Omental fat pad (tissue), 4 donors: Measurements from ENCODE around the gene HMOX1. TPM values are rescaled to one million over a fixed set of nuclear protein-coding genes. Genes with fewer than 3 reads are reported as not detected.

Experiments used
- ATAC-seq: fragments of 150-250 bp; one replicate; pipeline ENCODE4 v1.9.1; 2016; ENCODE audit warnings: mild to moderate bottlenecking, moderate library complexity; ENCODE audit not compliant: low FRiP score
- DNase-seq: peaks from one replicate; pipeline ENCODE4 v3.0.0-alpha.2; 2019; ENCODE audit warnings: low spot score
- total RNA-seq, 4 donors: library from RNA; depleted of rRNA; stranded (reverse); fragments of >200 nt; gene quantifications; one replicate each; pipeline ENCODE4 v1.1.0, GENCODE V29; 2016
- TF ChIP-seq, protein P1 (sequence below), 3 donors: fragments of 450-650 bp; IDR thresholded peaks; one replicate each; pipeline ENCODE4 v1.5.1; 2016 to 2017; ENCODE audit warnings: antibody characterized with exemption in 3 of 3, mild to moderate bottlenecking in 3 of 3, moderate library complexity in 2 of 3

Gene HMOX1
- total RNA-seq, 4 donors from 2014 or later = 32.8 to 625 (median 159) TPM

DNA sequence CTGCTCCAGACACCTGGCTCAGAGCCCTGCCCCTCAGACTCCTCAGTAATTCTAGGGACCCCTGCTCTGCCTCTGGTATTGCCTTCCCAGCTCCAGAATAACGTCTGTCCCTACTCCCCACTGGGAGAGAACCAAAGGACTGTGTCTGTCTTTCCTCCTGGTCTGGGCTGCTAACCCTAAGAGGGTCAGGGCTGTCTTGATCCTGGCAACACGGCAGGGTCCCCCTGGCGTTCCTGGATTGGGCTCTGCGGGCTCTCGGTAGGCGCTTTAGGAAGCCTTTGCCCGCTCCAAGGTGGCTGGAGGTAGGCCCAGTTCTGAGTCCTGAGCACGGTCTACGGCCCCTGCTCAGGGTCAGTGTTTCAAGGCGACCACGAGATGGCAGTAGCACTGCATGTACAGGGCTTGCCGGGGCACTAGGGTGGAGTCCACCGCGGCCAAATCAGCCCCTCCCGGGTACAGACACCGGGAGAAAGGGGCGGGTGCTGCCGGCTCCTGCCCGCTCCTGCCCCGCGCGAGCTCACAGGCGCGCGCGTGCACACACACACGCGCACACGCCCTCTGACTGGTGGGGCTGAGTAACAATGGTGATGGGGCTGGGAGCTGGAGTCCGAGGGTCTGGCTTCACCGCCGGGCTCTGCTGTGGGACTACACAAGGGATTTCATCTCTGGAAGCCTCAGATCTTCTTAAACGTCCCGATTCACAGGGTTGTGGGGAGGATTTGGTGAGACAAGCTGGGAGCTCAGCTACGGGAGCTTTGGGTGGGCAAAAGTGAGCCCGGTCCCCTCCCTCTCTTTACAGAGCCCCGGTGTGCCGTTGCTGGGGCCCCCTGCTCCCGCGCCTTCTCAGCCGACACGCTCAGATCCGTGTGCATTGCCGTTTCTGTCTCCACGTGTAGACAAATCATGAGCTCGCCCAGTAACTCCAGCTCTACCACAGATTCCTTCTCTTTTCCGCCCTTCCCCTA, 30.1 kb upstream of the HMOX1 start:
- TF ChIP-seq, protein P1, sequence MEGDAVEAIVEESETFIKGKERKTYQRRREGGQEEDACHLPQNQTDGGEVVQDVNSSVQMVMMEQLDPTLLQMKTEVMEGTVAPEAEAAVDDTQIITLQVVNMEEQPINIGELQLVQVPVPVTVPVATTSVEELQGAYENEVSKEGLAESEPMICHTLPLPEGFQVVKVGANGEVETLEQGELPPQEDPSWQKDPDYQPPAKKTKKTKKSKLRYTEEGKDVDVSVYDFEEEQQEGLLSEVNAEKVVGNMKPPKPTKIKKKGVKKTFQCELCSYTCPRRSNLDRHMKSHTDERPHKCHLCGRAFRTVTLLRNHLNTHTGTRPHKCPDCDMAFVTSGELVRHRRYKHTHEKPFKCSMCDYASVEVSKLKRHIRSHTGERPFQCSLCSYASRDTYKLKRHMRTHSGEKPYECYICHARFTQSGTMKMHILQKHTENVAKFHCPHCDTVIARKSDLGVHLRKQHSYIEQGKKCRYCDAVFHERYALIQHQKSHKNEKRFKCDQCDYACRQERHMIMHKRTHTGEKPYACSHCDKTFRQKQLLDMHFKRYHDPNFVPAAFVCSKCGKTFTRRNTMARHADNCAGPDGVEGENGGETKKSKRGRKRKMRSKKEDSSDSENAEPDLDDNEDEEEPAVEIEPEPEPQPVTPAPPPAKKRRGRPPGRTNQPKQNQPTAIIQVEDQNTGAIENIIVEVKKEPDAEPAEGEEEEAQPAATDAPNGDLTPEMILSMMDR (IDR thresholded peaks at IDR 0.05) = peak in 1 of 3 donors; percentile 25
- DNase-seq (peak; percentile 68), ATAC-seq (peak; percentile 92)

DNA sequence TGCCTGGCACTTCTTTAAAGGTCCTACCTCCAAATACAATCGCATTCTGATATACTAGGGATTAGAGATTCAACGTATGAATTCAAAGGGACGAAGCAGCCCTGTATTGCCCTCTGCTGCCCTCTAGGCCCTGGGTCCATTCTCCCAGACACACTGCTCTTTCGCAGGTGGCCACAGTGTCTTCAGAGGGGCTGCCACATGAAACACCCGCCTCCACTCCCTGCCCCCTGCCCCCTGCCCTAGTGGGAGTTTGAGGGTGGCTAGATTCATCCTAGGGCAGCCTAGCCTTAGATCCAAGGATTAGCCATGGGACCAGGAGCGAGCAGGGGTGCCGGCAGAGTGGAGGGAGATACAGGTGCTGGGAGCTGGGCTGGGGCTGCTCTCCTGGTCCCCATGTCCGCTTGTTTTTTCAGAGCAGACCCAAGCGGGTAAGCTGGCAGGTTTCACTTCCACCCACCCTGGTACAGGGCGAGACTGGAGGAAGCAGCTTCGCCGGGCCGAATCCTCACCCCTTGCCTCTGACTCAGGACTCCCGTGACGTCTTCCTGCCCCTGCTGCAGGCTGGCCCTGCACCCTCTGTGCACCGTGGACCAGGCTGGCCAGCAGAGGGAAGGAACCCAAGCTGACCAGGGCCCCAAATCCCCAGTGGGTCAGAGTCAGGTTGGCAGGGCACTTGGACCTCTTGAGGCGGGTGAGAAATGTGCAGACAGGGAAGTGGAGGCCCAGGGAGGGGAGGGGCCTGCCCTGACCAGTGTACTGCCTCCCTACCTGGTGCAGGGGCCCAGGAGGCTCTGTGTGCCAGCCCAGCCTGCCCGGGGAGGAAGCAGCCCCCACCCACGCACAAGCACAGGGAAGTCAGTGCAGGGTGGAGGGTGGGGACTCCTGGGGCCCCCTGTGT, 28.4 kb upstream of the HMOX1 start:
- ATAC-seq = peak; percentile 0
- DNase-seq = peak; percentile 47
- TF ChIP-seq, protein P1 (IDR thresholded peaks at IDR 0.05) = no peak

DNA sequence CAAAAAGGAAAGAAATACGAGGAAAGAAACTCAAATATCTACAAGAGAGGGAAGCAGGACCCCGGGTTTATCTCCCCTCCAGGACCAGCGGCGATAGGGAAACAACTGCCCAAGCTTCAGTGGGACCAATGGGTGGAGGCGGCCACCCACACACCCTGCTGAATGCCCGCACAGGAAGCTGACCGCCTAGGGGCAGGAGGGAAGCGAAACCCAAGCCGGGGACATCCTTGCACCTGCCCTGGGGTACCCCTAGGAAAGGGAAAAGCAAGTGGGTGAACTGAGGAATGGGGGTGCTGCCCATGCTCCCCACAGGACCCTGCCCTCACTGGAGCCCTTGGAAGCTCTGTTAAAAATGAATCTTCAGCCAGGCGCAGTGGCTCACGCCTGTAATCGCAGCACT, 27.6 kb upstream of the HMOX1 start:
- ATAC-seq (no peak), DNase-seq (no peak)
- TF ChIP-seq, protein P1 (IDR thresholded peaks at IDR 0.05) = no peak

DNA sequence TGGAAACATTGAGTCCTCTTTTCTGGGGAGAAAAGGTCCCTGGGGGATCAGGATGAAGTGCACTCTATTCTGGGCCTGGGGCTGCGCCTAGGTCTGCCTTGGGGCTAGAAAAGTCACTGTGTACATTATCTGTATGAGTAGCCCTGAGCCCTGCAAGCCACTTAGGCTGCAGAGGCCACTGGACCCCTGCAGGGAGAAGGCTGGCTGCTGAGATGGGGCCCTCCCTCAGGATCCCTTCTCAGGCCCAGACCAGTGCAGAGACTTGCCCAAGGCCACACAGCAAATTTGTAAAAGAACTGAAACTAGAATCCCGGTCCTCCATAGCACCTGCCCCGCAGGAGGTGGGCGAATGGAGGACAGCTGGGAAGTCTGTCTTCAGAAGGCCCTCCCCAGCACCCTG, 26.8 kb upstream of the HMOX1 start:
- DNase-seq (no peak), ATAC-seq (no peak)
- TF ChIP-seq, protein P1 (IDR thresholded peaks at IDR 0.05) = no peak

DNA sequence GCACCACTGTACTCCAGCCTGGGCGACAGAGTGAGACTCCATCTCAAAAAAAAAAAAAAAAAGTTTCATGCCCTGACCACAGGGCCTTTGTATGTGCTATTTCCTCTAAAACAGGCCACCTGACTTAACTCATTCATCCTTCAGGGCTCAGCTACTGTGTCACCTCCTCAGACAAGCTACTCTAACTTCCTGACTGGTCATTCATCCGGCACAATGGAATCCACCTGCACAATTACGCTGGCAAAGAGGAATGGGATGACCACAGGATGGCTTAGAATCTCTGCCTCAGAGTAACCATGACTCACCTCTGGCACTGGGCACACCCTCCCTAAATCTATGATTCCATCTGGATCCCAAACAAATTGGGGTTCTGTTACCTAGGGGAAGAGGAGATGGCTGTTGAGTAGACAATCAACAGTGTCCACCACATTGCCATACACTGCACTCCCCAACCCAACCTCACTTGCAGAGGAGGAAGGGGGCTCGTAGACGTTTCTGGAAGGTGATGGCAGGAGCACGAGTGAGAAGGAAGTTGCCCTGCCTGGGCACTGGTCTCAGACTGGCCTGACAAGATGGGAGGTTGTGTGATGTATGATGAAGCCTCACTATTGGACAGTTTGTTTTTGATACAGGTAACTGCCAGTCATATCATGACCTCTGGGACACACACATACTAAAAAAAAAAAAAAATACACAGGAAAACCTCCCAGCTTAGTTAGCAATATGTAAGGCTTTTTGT, 22.8 kb upstream of the HMOX1 start:
- no peak for ATAC-seq

More for the DNA sequence above, 22.8 kb upstream of the HMOX1 start:
- no peak for DNase-seq
- TF ChIP-seq, protein P1 (IDR thresholded peaks at IDR 0.05) = no peak
